K562 (cell line): ENCODE measurements around the gene KRT25.

ENCODE experiments used
- BCL6 ChIP-seq: fragments of 250-450 bp; sonication (Bioruptor Pico); IDR thresholded peaks from 2 replicates; pipeline ENCODE4 v1.4.0; 2020
- BRCA1 ChIP-seq, 2 experiments: fragments of 450-650 bp in 1 of 2; sonication (generic) in 1 of 2; formaldehyde crosslinking in 1 of 2; IDR thresholded peaks; 2 replicates each; pipeline versions ENCODE4 v1.5.0 to v1.6.1; 2017 to 2020; ENCODE audit warnings: mild to moderate bottlenecking in 1 of 2, missing genetic modification reagents in 1 of 2
- DMBX1 ChIP-seq: fragments of 250-450 bp; sonication (Bioruptor Pico); IDR thresholded peaks from 2 replicates; pipeline ENCODE4 v1.8.0; 2022; ENCODE audit warnings: inconsistent platforms, mild to moderate bottlenecking, moderate library complexity, borderline replicate concordance
- EP300 ChIP-seq: IDR thresholded peaks from 2 replicates; pipeline ENCODE4 v1.6.1; 2012; ENCODE audit warnings: low read length, improper control_type of control experiment
- EZH2 ChIP-seq: IDR thresholded peaks from 2 replicates; pipeline ENCODE4 v1.6.1; 2012; ENCODE audit warnings: low read depth, mild to moderate bottlenecking, inconsistent platforms, low read length, borderline replicate concordance
- FOXK2 ChIP-seq, 2 experiments: fragments of 450-650 bp; IDR thresholded peaks in 1 of 2; conservative IDR thresholded peaks in 1 of 2; 2 replicates each; pipeline ENCODE4 v1.6.1; 2016; ENCODE audit warnings: low read depth in 2 of 2, mild to moderate bottlenecking in 1 of 2
- MTF1 ChIP-seq: fragments of 250-450 bp; sonication (Bioruptor Pico); IDR thresholded peaks from 2 replicates; pipeline ENCODE4 v1.9.0; 2021; ENCODE audit warnings: moderate library complexity, mild to moderate bottlenecking, inconsistent platforms, borderline replicate concordance
- SREBF1 ChIP-seq: fragments of 150-350 bp; IDR thresholded peaks from 2 replicates; pipeline ENCODE4 v1.6.1; 2014; ENCODE audit warnings: antibody characterized with exemption, low read depth, low read length, borderline replicate concordance
- TAF1 ChIP-seq: IDR thresholded peaks from 2 replicates; pipeline ENCODE4 v1.6.1; 2011; ENCODE audit warnings: mild to moderate bottlenecking, low read length, moderate library complexity; ENCODE audit not compliant: insufficient read depth, control insufficient read depth, severe bottlenecking; ENCODE audit errors: extremely low read depth
- ZNF224 ChIP-seq: sonication (generic); formaldehyde crosslinking; IDR thresholded peaks from 2 replicates; pipeline ENCODE4 v1.8.0; 2022; ENCODE audit warnings: mild to moderate bottlenecking, missing genetic modification reagents
- ZNF232 ChIP-seq: sonication (generic); formaldehyde crosslinking; IDR thresholded peaks from 2 replicates; pipeline ENCODE4 v1.8.0; 2022; ENCODE audit warnings: mild to moderate bottlenecking, missing genetic modification reagents
- TF ChIP-seq, protein P1 (sequence below): fragments of 250-450 bp; sonication (Bioruptor Pico); IDR thresholded peaks from 2 replicates; pipeline ENCODE4 v1.8.0; 2021; ENCODE audit warnings: moderate library complexity, mild to moderate bottlenecking, inconsistent platforms
- TF ChIP-seq, protein P2 (sequence below), 3 experiments: IDR thresholded peaks in 2 of 3; conservative IDR thresholded peaks in 1 of 3; 2 replicates each; pipeline ENCODE4 v1.5.1; 2011 to 2012; ENCODE audit warnings: low read length in 3 of 3, mild to moderate bottlenecking in 3 of 3, control low read depth in 2 of 3, improper control_type of control experiment in 1 of 3, inconsistent platforms in 1 of 3, low read depth in 1 of 3, mixed read lengths in 1 of 3, moderate library complexity in 1 of 3; ENCODE audit not compliant: insufficient read depth in 2 of 3
- TF ChIP-seq, protein P3 (sequence below): IDR thresholded peaks from 3 replicates; pipeline ENCODE4 v1.6.1; 2011; ENCODE audit warnings: borderline replicate concordance, mild to moderate bottlenecking; ENCODE audit not compliant: insufficient read length, insufficient read depth

DNA sequence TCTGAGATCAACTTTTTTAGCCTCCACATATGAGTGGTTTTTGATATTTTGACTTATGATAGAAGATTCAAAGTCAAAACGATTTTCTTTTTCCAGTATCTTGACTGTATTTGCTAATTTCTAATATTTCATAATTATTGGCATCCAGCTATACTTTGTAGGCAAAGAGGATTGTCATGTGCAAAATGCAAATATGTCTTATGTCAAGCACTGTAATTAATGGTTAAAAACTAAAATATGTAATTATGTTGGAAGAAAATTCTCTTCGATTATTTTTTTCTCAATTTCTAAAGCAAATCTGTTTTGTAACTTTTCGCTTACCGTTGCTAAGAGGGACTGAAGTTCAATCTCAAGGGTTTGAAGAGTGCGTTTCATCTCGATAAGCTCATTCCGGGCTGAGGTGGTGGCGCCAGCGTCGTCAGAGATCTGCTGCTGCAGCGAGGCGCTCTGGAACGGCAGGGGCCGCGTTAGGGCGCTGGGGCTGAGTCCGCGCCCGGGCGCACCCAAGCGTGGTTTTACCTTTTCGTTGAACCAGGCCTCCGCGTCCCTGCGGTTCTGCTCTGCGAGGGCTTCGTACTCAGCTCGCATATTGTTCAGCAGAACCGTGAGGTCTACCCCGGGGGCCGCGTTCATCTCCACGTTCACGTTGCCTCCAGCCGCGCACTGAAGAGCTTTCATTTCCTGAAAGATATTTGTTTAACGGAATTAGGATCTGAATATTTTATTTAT lies 24.2 kb upstream of the KRT25 start:
- TF ChIP-seq FOXK2 (conservative IDR thresholded peaks at IDR 0.05 in 1 of 2, IDR thresholded peaks at IDR 0.05 in 1 of 2; ENCODE audit: low read depth in 2 of 2) = no peak
- TF ChIP-seq EZH2 = no peak
- TF ChIP-seq BRCA1 (IDR thresholded peaks at IDR 0.05) = no peak
- TF ChIP-seq BRCA1 (CRISPR knock-in tag; IDR thresholded peaks at IDR 0.05) = no peak
- TF ChIP-seq, protein P1, sequence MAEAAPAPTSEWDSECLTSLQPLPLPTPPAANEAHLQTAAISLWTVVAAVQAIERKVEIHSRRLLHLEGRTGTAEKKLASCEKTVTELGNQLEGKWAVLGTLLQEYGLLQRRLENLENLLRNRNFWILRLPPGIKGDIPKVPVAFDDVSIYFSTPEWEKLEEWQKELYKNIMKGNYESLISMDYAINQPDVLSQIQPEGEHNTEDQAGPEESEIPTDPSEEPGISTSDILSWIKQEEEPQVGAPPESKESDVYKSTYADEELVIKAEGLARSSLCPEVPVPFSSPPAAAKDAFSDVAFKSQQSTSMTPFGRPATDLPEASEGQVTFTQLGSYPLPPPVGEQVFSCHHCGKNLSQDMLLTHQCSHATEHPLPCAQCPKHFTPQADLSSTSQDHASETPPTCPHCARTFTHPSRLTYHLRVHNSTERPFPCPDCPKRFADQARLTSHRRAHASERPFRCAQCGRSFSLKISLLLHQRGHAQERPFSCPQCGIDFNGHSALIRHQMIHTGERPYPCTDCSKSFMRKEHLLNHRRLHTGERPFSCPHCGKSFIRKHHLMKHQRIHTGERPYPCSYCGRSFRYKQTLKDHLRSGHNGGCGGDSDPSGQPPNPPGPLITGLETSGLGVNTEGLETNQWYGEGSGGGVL = no peak
- TF ChIP-seq TAF1 = no peak
- TF ChIP-seq, protein P2, sequence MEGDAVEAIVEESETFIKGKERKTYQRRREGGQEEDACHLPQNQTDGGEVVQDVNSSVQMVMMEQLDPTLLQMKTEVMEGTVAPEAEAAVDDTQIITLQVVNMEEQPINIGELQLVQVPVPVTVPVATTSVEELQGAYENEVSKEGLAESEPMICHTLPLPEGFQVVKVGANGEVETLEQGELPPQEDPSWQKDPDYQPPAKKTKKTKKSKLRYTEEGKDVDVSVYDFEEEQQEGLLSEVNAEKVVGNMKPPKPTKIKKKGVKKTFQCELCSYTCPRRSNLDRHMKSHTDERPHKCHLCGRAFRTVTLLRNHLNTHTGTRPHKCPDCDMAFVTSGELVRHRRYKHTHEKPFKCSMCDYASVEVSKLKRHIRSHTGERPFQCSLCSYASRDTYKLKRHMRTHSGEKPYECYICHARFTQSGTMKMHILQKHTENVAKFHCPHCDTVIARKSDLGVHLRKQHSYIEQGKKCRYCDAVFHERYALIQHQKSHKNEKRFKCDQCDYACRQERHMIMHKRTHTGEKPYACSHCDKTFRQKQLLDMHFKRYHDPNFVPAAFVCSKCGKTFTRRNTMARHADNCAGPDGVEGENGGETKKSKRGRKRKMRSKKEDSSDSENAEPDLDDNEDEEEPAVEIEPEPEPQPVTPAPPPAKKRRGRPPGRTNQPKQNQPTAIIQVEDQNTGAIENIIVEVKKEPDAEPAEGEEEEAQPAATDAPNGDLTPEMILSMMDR (IDR thresholded peaks at IDR 0.05 in 2 of 3, conservative IDR thresholded peaks at IDR 0.05 in 1 of 3; ENCODE audit: insufficient read depth in 2 of 3, low read depth in 1 of 3, low read length in 3 of 3) = no peak
- TF ChIP-seq ZNF224 (CRISPR knock-in tag) = no peak
- no peak for TF ChIP-seq MTF1 (CRISPR knock-in tag)
- no peak for TF ChIP-seq ZNF232 (CRISPR knock-in tag)
- no peak for TF ChIP-seq BCL6
- no peak for TF ChIP-seq DMBX1 (CRISPR knock-in tag)
- no peak for TF ChIP-seq SREBF1
- no peak for TF ChIP-seq EP300
- TF ChIP-seq, protein P3, sequence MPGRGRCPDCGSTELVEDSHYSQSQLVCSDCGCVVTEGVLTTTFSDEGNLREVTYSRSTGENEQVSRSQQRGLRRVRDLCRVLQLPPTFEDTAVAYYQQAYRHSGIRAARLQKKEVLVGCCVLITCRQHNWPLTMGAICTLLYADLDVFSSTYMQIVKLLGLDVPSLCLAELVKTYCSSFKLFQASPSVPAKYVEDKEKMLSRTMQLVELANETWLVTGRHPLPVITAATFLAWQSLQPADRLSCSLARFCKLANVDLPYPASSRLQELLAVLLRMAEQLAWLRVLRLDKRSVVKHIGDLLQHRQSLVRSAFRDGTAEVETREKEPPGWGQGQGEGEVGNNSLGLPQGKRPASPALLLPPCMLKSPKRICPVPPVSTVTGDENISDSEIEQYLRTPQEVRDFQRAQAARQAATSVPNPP = no peak
